ENCODE results near the gene PPARD. TPM values are rescaled to one million over a fixed set of nuclear protein-coding genes. Genes with fewer than 3 reads are reported as not detected.

PPARD gene
- polyA plus RNA-seq, 3 donors = 1.2 to 22.0 (median 2.4) TPM

GRCh38 chr6:35474942-35475570 lies 132.7 kb downstream of the PPARD start:
- peaks cover 2 to 5% (median 4%) of the 10 kb centered on the region in 3 donors for H3K27me3 Mint-ChIP-seq (ENCODE audit: low read depth in 3 of 3)
- Histone ChIP-seq H3K9ac (ENCODE audit: insufficient read depth, low read length, poor library complexity, severe bottlenecking) (no peak overlapping the region), H3K4me1 (ENCODE audit: control insufficient read depth in 1 of 2, insufficient read depth in 2 of 2, low read length in 2 of 2) (peaks cover 4 to 7% of the 10 kb centered on the region in 2 donors), H2AFZ (ENCODE audit: insufficient read depth, low read depth, low read length, poor library complexity, severe bottlenecking) (no peak overlapping the region), H3K4me3 (replicated peaks in 1 of 3; ENCODE audit: low read depth in 2 of 3, low read length in 3 of 3) (no peak overlapping the region), H3K79me2 (ENCODE audit: insufficient read depth, low read length) (peaks cover 10% of the 10 kb centered on the region), H3K36me3 (replicated peaks in 1 of 2; ENCODE audit: control insufficient read depth in 1 of 2, insufficient read depth in 2 of 2, low read length in 2 of 2) (peaks cover 30 to 42% of the 10 kb centered on the region in 2 donors), H3K9me3 (replicated peaks in 1 of 2; ENCODE audit: control insufficient read depth in 1 of 2, insufficient read depth in 1 of 2, low read length in 2 of 2) (no peaks in the 10 kb centered on the region), H4K20me1 (ENCODE audit: insufficient read depth, low read length) (peaks cover 37% of the 10 kb centered on the region), H3K27me3 (ENCODE audit: control insufficient read depth in 2 of 2, insufficient read depth in 2 of 2, low read length in 2 of 2) (no peaks in the 10 kb centered on the region), H3K27ac (ENCODE audit: low read depth in 1 of 2, low read length in 2 of 2) (no peak overlapping the region), H3K4me2 (replicated peaks; ENCODE audit: extremely low read depth, low read length, poor library complexity, severe bottlenecking) (no peak overlapping the region)
- TF ChIP-seq CTCF (IDR thresholded peaks at IDR 0.05) = no peak
- no peak overlapping the region for H3K4me3 Mint-ChIP-seq
- no peak overlapping the region for H3K27ac Mint-ChIP-seq
- 95% methylated on average over 13 of the region's 20 CpGs for WGBS (ENCODE audit: insufficient coverage)
- H3K9me3 Mint-ChIP-seq = peaks cover 0 to 3% (median 0%) of the 10 kb centered on the region in 7 donors
- H3K36me3 Mint-ChIP-seq = peaks cover 33 to 45% of the 10 kb centered on the region in 2 donors
- no peak for DNase-seq
- intact Hi-C loops (cut with micrococcal nuclease) = no loop called here
- peaks cover 20% of the 10 kb centered on the region for H3K4me1 Mint-ChIP-seq

GRCh38 chr6:35475573-35475972 lies 133.2 kb downstream of the PPARD start:
- H3K36me3 ChIP-seq (replicated peaks in 1 of 2; ENCODE audit: control insufficient read depth in 1 of 2, insufficient read depth in 2 of 2, low read length in 2 of 2) = peaks cover 24 to 37% of the 10 kb centered on the region in 2 donors
- H3K9me3 ChIP-seq (replicated peaks in 1 of 2; ENCODE audit: control insufficient read depth in 1 of 2, insufficient read depth in 1 of 2, low read length in 2 of 2) = no peaks in the 10 kb centered on the region
- H3K9me3 Mint-ChIP-seq = peaks cover 0 to 3% (median 0%) of the 10 kb centered on the region in 7 donors
- H3K27me3 ChIP-seq (ENCODE audit: control insufficient read depth in 2 of 2, insufficient read depth in 2 of 2, low read length in 2 of 2) = no peaks in the 10 kb centered on the region
- H3K4me2 ChIP-seq (replicated peaks; ENCODE audit: extremely low read depth, low read length, poor library complexity, severe bottlenecking) = no peak overlapping the region
- no peak overlapping the region for H3K27ac Mint-ChIP-seq
- H3K4me1 Mint-ChIP-seq = peaks cover 14% of the 10 kb centered on the region
- no peak overlapping the region for H3K4me3 Mint-ChIP-seq
- TF ChIP-seq CTCF (IDR thresholded peaks at IDR 0.05) = no peak
- H3K79me2 ChIP-seq (ENCODE audit: insufficient read depth, low read length) = peaks cover 5% of the 10 kb centered on the region
- no CpG with 5 or more reads among the region's 4 CpGs for WGBS (ENCODE audit: insufficient coverage)
- H3K27me3 Mint-ChIP-seq (ENCODE audit: low read depth in 3 of 3) = peaks cover 2 to 5% (median 4%) of the 10 kb centered on the region in 3 donors
- peaks cover 32% of the 10 kb centered on the region for H4K20me1 ChIP-seq (ENCODE audit: insufficient read depth, low read length)
- no peak overlapping the region for H3K9ac ChIP-seq (ENCODE audit: insufficient read depth, low read length, poor library complexity, severe bottlenecking)
- peaks cover 0 to 2% of the 10 kb centered on the region in 2 donors for H3K4me1 ChIP-seq (ENCODE audit: control insufficient read depth in 1 of 2, insufficient read depth in 2 of 2, low read length in 2 of 2)
- H3K36me3 Mint-ChIP-seq = peaks cover 28 to 39% of the 10 kb centered on the region in 2 donors
- intact Hi-C loops (cut with micrococcal nuclease) = no loop called here
- no peak overlapping the region for H2AFZ ChIP-seq (ENCODE audit: insufficient read depth, low read depth, low read length, poor library complexity, severe bottlenecking)
- H3K27ac ChIP-seq (ENCODE audit: low read depth in 1 of 2, low read length in 2 of 2) = no peak overlapping the region
- H3K4me3 ChIP-seq (replicated peaks in 1 of 3; ENCODE audit: low read depth in 2 of 3, low read length in 3 of 3) = no peak overlapping the region
- DNase-seq = no peak
